SK-N-SH (cell line): ENCODE measurements around the gene CD34. TPM values are rescaled to one million over a fixed set of nuclear protein-coding genes. Genes with fewer than 3 reads are reported as not detected.

ENCODE experiments used
- CTCF ChIA-PET: fragments of 300-600, 350-600 bp; formaldehyde crosslinking; extraction: SDS; loops from one replicate; lab custom pipeline; 2021; lab: Yijun Ruan, JAX
- POLR2A ChIA-PET: fragments of 350-600 bp; sonication (Branson Sonifier 250); formaldehyde crosslinking; extraction: SDS; loops from one replicate; lab custom pipeline; 2020; ENCODE audit warnings: antibody characterized with exemption, inconsistent platforms; lab: Yijun Ruan, JAX
- DNase-seq: peaks from one replicate; pipeline ENCODE4 v3.0.0; 2012
- H2AFZ ChIP-seq: fragments of 200-600 bp; sonication (generic); 2 replicates; pipeline ENCODE4 v1.8.1; 2016; ENCODE audit warnings: antibody characterized with exemption, mild to moderate bottlenecking, low read depth
- H3F3A ChIP-seq: fragments of 200-600 bp; sonication (generic); replicated peaks from 2 replicates; pipeline ENCODE3; 2016; ENCODE audit warnings: antibody characterized with exemption, mild to moderate bottlenecking; ENCODE audit not compliant: insufficient read depth
- H3K27ac ChIP-seq, 2 experiments: fragments of 200-500 bp in 1 of 2; fragments of 200-600 bp in 1 of 2; sonication (Bioruptor generic) in 1 of 2; sonication (generic), shearing (Covaris generic) in 1 of 2; 2 replicates each; pipeline versions ENCODE4 v1.5.1 to v1.6.1; 2014 to 2016; ENCODE audit warnings: low read depth in 2 of 2, inconsistent platforms in 1 of 2, low read length in 1 of 2, mild to moderate bottlenecking in 1 of 2, mixed read lengths in 1 of 2
- H3K27me3 ChIP-seq: fragments of 200-600 bp; sonication (generic), shearing (Covaris generic); 2 replicates; pipeline ENCODE4 v1.6.1; 2016; ENCODE audit warnings: mixed run types; ENCODE audit not compliant: insufficient read depth
- H3K36me3 ChIP-seq, 2 experiments: fragments of 200-500 bp in 1 of 2; fragments of 200-600 bp in 1 of 2; sonication (Bioruptor generic) in 1 of 2; sonication (generic) in 1 of 2; replicated peaks in 1 of 2; 2 replicates each; pipeline versions ENCODE3 to v1.5.1; 2014 to 2016; ENCODE audit warnings: low read length in 1 of 2, mild to moderate bottlenecking in 1 of 2; ENCODE audit not compliant: insufficient read depth in 2 of 2, control insufficient read depth in 1 of 2
- H3K4me1 ChIP-seq, 2 experiments: fragments of 200-500 bp in 1 of 2; fragments of 200-600 bp in 1 of 2; sonication (Bioruptor generic) in 1 of 2; sonication (generic), shearing (Covaris generic) in 1 of 2; 2 replicates each; pipeline versions ENCODE4 v1.5.1 to v1.6.1; 2014 to 2016; ENCODE audit warnings: low read depth in 1 of 2, low read length in 1 of 2, mixed run types in 1 of 2; ENCODE audit not compliant: insufficient read depth in 2 of 2, control insufficient read depth in 1 of 2
- H3K4me2 ChIP-seq: fragments of 200-600 bp; sonication (generic), shearing (Covaris generic); 2 replicates; pipeline ENCODE4 v1.6.1; 2017; ENCODE audit warnings: mixed run types
- H3K4me3 ChIP-seq, 2 experiments: fragments of 200-500 bp in 1 of 2; fragments of 200-600 bp in 1 of 2; sonication (Bioruptor generic) in 1 of 2; sonication (generic), shearing (Covaris generic) in 1 of 2; 2 replicates each; pipeline versions ENCODE4 v1.5.1 to v1.8.1; 2014 to 2016; ENCODE audit warnings: low read depth in 2 of 2, inconsistent platforms in 1 of 2, low read length in 1 of 2, mild to moderate bottlenecking in 1 of 2, mixed read lengths in 1 of 2, moderate library complexity in 1 of 2
- H3K79me2 ChIP-seq: fragments of 200-600 bp; sonication (generic); 2 replicates; pipeline ENCODE4 v1.8.1; 2017; ENCODE audit warnings: mild to moderate bottlenecking; ENCODE audit not compliant: insufficient read depth
- H3K9ac ChIP-seq: fragments of 200-600 bp; sonication (generic); 2 replicates; pipeline ENCODE4 v1.6.1; 2017; ENCODE audit warnings: mixed run types
- H3K9me2 ChIP-seq: fragments of 200-600 bp; sonication (generic); 2 replicates; pipeline ENCODE4 v1.6.1; 2017; ENCODE audit warnings: mixed run types
- H3K9me3 ChIP-seq: fragments of 200-600 bp; sonication (generic); 2 replicates; pipeline ENCODE4 v1.6.1; 2017; ENCODE audit warnings: mixed run types, mild to moderate bottlenecking, moderate library complexity
- H4K20me1 ChIP-seq: fragments of 200-600 bp; sonication (generic); 2 replicates; pipeline ENCODE4 v1.6.1; 2017; ENCODE audit warnings: mild to moderate bottlenecking, mixed run types; ENCODE audit not compliant: insufficient read depth
- CHD2 ChIP-seq: fragments of 150-350 bp; IDR thresholded peaks from 2 replicates; pipeline ENCODE4 v1.6.1; 2018; ENCODE audit warnings: low read length; ENCODE audit not compliant: partially characterized antibody
- CTCF ChIP-seq: fragments of 200-600 bp; sonication (generic); IDR thresholded peaks from 2 replicates; pipeline ENCODE4 v1.6.1; 2017; ENCODE audit warnings: antibody characterized with exemption, mild to moderate bottlenecking, moderate library complexity
- FOSL2 ChIP-seq: IDR thresholded peaks from 2 replicates; pipeline ENCODE4 v1.4.0; 2012; ENCODE audit warnings: low read depth, mild to moderate bottlenecking, moderate library complexity, borderline replicate concordance
- FOXM1 ChIP-seq: IDR thresholded peaks from 2 replicates; pipeline ENCODE4 v1.4.0; 2012; ENCODE audit warnings: low read depth, mild to moderate bottlenecking
- GABPA ChIP-seq: IDR thresholded peaks from 2 replicates; pipeline ENCODE4 v1.4.0; 2012; ENCODE audit warnings: low read depth, mild to moderate bottlenecking
- JUND ChIP-seq: IDR thresholded peaks from 2 replicates; pipeline ENCODE4 v1.4.0; 2012
- MAX ChIP-seq: IDR thresholded peaks from 2 replicates; pipeline ENCODE4 v1.4.0; 2012; ENCODE audit warnings: low read depth
- NRF1 ChIP-seq: IDR thresholded peaks from 2 replicates; pipeline ENCODE4 v1.6.1; 2012; ENCODE audit warnings: low read depth, mild to moderate bottlenecking, low read length
- RAD21 ChIP-seq: IDR thresholded peaks from 2 replicates; pipeline ENCODE4 v1.6.1; 2012; ENCODE audit warnings: mild to moderate bottlenecking, low read length
- RFX5 ChIP-seq: IDR thresholded peaks from 2 replicates; pipeline ENCODE4 v1.6.1; 2012; ENCODE audit warnings: mild to moderate bottlenecking, improper control_type of control experiment, low read length
- RXRA ChIP-seq: IDR thresholded peaks from 2 replicates; pipeline ENCODE4 v1.4.0; 2012; ENCODE audit warnings: low read depth, mild to moderate bottlenecking, borderline replicate concordance
- SIN3A ChIP-seq: IDR thresholded peaks from 2 replicates; pipeline ENCODE4 v1.6.1; 2012; ENCODE audit warnings: low read depth, mild to moderate bottlenecking, low read length, moderate library complexity, borderline replicate concordance
- USF2 ChIP-seq: fragments of 150-350 bp; IDR thresholded peaks from 2 replicates; pipeline ENCODE4 v1.6.1; 2017; ENCODE audit warnings: antibody characterized with exemption, low read length, low read depth, borderline replicate concordance
- YY1 ChIP-seq: IDR thresholded peaks from 2 replicates; pipeline ENCODE4 v1.4.0; 2012; ENCODE audit warnings: low read depth, mild to moderate bottlenecking
- WGBS: methylation state at CpG from one replicate; pipeline ENCODE4 v1.1.6; 2017; ENCODE audit warnings: low lambda C conversion rate; 5-methylcytosine and 5-hydroxymethylcytosine counted together
- polyA plus RNA-seq, 3 experiments: library from polyadenylated mRNA; depleted of rRNA; stranded (reverse); fragments of >200 nt; gene quantifications; 2 replicates each; pipeline ENCODE4 v1.2.3, GENCODE V29; 2012
- TF ChIP-seq, protein P1 (sequence below): IDR thresholded peaks from 2 replicates; pipeline ENCODE4 v1.4.0; 2012; ENCODE audit warnings: low read depth, borderline replicate concordance
- TF ChIP-seq, protein P2 (sequence below): IDR thresholded peaks from 2 replicates; pipeline ENCODE4 v1.6.1; 2012; ENCODE audit warnings: mild to moderate bottlenecking, low read depth, low read length, moderate library complexity
- TF ChIP-seq, protein P3 (sequence below): fragments of 150-350 bp; IDR thresholded peaks from 2 replicates; pipeline ENCODE4 v1.6.1; 2016; ENCODE audit warnings: mild to moderate bottlenecking, low read depth, low read length

The CD34 gene
- polyA plus RNA-seq, 1 of the 3 experiments (the other 2 are of a cell fraction): 0.59 TPM

GRCh38 chr1:207902566-207902965, 8.4 kb downstream of the CD34 start:
- POLR2A ChIA-PET: no interaction called here
- Histone ChIP-seq H3K36me3 (no peaks in the 10 kb centered on the region), H3K4me2 (no peak overlapping the region), H3K79me2 (no peaks in the 10 kb centered on the region), H3K9me3 (no peaks in the 10 kb centered on the region), H3K27me3 (no peaks in the 10 kb centered on the region), H3K4me1 (no peaks in the 10 kb centered on the region; a peak in 1 of 4 replicates), H3K9ac (no peak overlapping the region), H3F3A (no peaks in the 10 kb centered on the region), H3K4me3 (no peak overlapping the region), H3K27ac (no peak overlapping the region), H2AFZ (no peak overlapping the region), H4K20me1 (no peaks in the 10 kb centered on the region), H3K9me2 (no peaks in the 10 kb centered on the region)
- DNase-seq: no peak
- no peak for TF ChIP-seq FOSL2
- TF ChIP-seq CTCF: no peak
- no peak for TF ChIP-seq CHD2
- TF ChIP-seq RFX5: no peak
- TF ChIP-seq, protein P1, sequence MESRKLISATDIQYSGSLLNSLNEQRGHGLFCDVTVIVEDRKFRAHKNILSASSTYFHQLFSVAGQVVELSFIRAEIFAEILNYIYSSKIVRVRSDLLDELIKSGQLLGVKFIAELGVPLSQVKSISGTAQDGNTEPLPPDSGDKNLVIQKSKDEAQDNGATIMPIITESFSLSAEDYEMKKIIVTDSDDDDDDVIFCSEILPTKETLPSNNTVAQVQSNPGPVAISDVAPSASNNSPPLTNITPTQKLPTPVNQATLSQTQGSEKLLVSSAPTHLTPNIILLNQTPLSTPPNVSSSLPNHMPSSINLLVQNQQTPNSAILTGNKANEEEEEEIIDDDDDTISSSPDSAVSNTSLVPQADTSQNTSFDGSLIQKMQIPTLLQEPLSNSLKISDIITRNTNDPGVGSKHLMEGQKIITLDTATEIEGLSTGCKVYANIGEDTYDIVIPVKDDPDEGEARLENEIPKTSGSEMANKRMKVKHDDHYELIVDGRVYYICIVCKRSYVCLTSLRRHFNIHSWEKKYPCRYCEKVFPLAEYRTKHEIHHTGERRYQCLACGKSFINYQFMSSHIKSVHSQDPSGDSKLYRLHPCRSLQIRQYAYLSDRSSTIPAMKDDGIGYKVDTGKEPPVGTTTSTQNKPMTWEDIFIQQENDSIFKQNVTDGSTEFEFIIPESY: no peak
- no peak for TF ChIP-seq JUND
- no peak for TF ChIP-seq GABPA
- TF ChIP-seq MAX: no peak
- TF ChIP-seq, protein P2, sequence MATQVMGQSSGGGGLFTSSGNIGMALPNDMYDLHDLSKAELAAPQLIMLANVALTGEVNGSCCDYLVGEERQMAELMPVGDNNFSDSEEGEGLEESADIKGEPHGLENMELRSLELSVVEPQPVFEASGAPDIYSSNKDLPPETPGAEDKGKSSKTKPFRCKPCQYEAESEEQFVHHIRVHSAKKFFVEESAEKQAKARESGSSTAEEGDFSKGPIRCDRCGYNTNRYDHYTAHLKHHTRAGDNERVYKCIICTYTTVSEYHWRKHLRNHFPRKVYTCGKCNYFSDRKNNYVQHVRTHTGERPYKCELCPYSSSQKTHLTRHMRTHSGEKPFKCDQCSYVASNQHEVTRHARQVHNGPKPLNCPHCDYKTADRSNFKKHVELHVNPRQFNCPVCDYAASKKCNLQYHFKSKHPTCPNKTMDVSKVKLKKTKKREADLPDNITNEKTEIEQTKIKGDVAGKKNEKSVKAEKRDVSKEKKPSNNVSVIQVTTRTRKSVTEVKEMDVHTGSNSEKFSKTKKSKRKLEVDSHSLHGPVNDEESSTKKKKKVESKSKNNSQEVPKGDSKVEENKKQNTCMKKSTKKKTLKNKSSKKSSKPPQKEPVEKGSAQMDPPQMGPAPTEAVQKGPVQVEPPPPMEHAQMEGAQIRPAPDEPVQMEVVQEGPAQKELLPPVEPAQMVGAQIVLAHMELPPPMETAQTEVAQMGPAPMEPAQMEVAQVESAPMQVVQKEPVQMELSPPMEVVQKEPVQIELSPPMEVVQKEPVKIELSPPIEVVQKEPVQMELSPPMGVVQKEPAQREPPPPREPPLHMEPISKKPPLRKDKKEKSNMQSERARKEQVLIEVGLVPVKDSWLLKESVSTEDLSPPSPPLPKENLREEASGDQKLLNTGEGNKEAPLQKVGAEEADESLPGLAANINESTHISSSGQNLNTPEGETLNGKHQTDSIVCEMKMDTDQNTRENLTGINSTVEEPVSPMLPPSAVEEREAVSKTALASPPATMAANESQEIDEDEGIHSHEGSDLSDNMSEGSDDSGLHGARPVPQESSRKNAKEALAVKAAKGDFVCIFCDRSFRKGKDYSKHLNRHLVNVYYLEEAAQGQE: no peak
- no peak for TF ChIP-seq FOXM1
- TF ChIP-seq SIN3A: no peak
- no peak for TF ChIP-seq YY1
- no peak for TF ChIP-seq USF2
- TF ChIP-seq NRF1: no peak
- TF ChIP-seq, protein P3, sequence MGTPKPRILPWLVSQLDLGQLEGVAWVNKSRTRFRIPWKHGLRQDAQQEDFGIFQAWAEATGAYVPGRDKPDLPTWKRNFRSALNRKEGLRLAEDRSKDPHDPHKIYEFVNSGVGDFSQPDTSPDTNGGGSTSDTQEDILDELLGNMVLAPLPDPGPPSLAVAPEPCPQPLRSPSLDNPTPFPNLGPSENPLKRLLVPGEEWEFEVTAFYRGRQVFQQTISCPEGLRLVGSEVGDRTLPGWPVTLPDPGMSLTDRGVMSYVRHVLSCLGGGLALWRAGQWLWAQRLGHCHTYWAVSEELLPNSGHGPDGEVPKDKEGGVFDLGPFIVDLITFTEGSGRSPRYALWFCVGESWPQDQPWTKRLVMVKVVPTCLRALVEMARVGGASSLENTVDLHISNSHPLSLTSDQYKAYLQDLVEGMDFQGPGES: no peak
- no peak for TF ChIP-seq RAD21
- TF ChIP-seq RXRA: no peak
- CTCF ChIA-PET: interaction anchor here (0.6 to 1.4 kb wide), 3 partner anchors 17 to 79 kb away, joined by 3 to 5 read pairs (median 3); no protein-coding TSS in a partner anchor
- 80% methylated on average over 5 of the region's 5 CpGs for WGBS
